GM12878 (cell line): ENCODE measurements around the gene STARD13. TPM values are rescaled to one million over a fixed set of nuclear protein-coding genes. Genes with fewer than 3 reads are reported as not detected.

Experiments used
- ATAC-seq: fragments of 200-7000 bp; cut with Tn5 transposase; 3 replicates; pipeline ENCODE4 v1.9.1; 2020; ENCODE audit warnings: mild to moderate bottlenecking, moderate library complexity
- BruUV-seq: library from RNA; stranded (reverse); fragments of 400-500 nt; replicated peaks from 2 replicates; lab custom pipeline; 2021; lab: Mats Ljungman, UMichigan
- CTCF ChIA-PET: fragments of 300-600 bp; sonication (Branson Sonifier 250); formaldehyde crosslinking; extraction: SDS; loops from one replicate; lab custom pipeline; 2021; ENCODE audit warnings: inconsistent platforms; lab: Yijun Ruan, JAX
- POLR2A ChIA-PET: fragments of 350-600 bp; formaldehyde crosslinking; extraction: SDS; loops from one replicate; lab custom pipeline; 2021; ENCODE audit warnings: inconsistent platforms; lab: Charles Lee
- RAD21 ChIA-PET: fragments of 300-600 bp; sonication (Branson Sonifier 250); formaldehyde crosslinking; loops from one replicate; lab custom pipeline; 2023; ENCODE audit warnings: antibody characterized with exemption; ENCODE audit not compliant: unreplicated experiment; lab: Charles Lee
- SMC1A ChIA-PET: fragments of 300-600 bp; sonication (Branson Sonifier 250); formaldehyde crosslinking; loops from one replicate; lab custom pipeline; 2023; ENCODE audit not compliant: unreplicated experiment, uncharacterized antibody; lab: Charles Lee
- DNase-seq: peaks from one replicate; pipeline ENCODE4 v3.0.0-alpha.2; 2011; ENCODE audit warnings: low read depth, low spot score
- FAIRE-seq: peaks from 3 replicates; lab custom pipeline; 2011; peaks lifted over from hg19 to GRCh38; lab: Jason Lieb, UNC
- H2AFZ ChIP-seq: 2 replicates; pipeline ENCODE4 v1.6.0; 2011; ENCODE audit warnings: low read depth, low read length, control low read depth; ENCODE audit not compliant: control insufficient read depth
- H3K27ac ChIP-seq: 2 replicates; pipeline ENCODE4 v1.5.1; 2011; ENCODE audit warnings: control low read depth; ENCODE audit not compliant: control insufficient read depth, insufficient read depth
- H3K27me3 ChIP-seq, 2 experiments: replicated peaks in 1 of 2; 2 replicates each; pipeline versions ENCODE4 v1.6.0 to v1.6.1; 2011; ENCODE audit warnings: low read length in 1 of 2; ENCODE audit not compliant: control insufficient read depth in 2 of 2, insufficient read depth in 2 of 2
- H3K36me3 ChIP-seq, 2 experiments: 2 replicates each; pipeline ENCODE4 v1.5.1; 2011; ENCODE audit warnings: low read length in 1 of 2; ENCODE audit not compliant: control insufficient read depth in 2 of 2, insufficient read depth in 2 of 2
- H3K4me1 ChIP-seq: 2 replicates; pipeline ENCODE4 v1.6.1; 2011; ENCODE audit warnings: mild to moderate bottlenecking, low read length, moderate library complexity, mixed read lengths; ENCODE audit not compliant: control insufficient read depth, insufficient read depth
- H3K4me2 ChIP-seq: 2 replicates; pipeline ENCODE4 v1.6.0; 2011; ENCODE audit warnings: control low read depth; ENCODE audit not compliant: control insufficient read depth, insufficient read depth
- H3K4me3 ChIP-seq: fragments of 200-600 bp; sonication (generic); 2 replicates; pipeline ENCODE4 v1.5.1; 2016
- H3K79me2 ChIP-seq: 2 replicates; pipeline ENCODE4 v1.6.0; 2011; ENCODE audit warnings: low read length; ENCODE audit not compliant: control insufficient read depth, insufficient read depth
- H3K9ac ChIP-seq: 2 replicates; pipeline ENCODE4 v1.8.0; 2011; ENCODE audit warnings: low read length, control low read depth, mixed read lengths; ENCODE audit not compliant: control insufficient read depth, insufficient read depth
- H3K9me3 ChIP-seq: replicated peaks from 3 replicates; pipeline ENCODE4 v1.5.1; 2011; ENCODE audit warnings: mild to moderate bottlenecking, low read length; ENCODE audit not compliant: control insufficient read depth, insufficient read depth
- H4K20me1 ChIP-seq: 2 replicates; pipeline ENCODE4 v1.6.0; 2011; ENCODE audit not compliant: control insufficient read depth, insufficient read depth
- DPF2 ChIP-seq: fragments of 450-650 bp; IDR thresholded peaks from 2 replicates; pipeline ENCODE4 v1.6.1; 2017; ENCODE audit warnings: mild to moderate bottlenecking
- FOS ChIP-seq: IDR thresholded peaks from 3 replicates; pipeline ENCODE4 v1.6.1; 2011; ENCODE audit warnings: borderline replicate concordance; ENCODE audit not compliant: insufficient read length; ENCODE audit errors: extremely low read depth
- JUNB ChIP-seq: IDR thresholded peaks from 2 replicates; pipeline ENCODE4 v1.6.1; 2016; ENCODE audit warnings: antibody characterized with exemption, mild to moderate bottlenecking
- MAX ChIP-seq: IDR thresholded peaks from 2 replicates; pipeline ENCODE4 v1.6.1; 2012; ENCODE audit warnings: low read depth, low read length, improper control_type of control experiment
- PKNOX1 ChIP-seq: fragments of 450-650 bp; IDR thresholded peaks from 2 replicates; pipeline ENCODE4 v1.6.1; 2016; ENCODE audit warnings: mild to moderate bottlenecking
- PML ChIP-seq: IDR thresholded peaks from 2 replicates; pipeline ENCODE4 v1.6.1; 2012; ENCODE audit warnings: low read length, inconsistent platforms
- POLR2AphosphoS5 ChIP-seq: IDR thresholded peaks from 2 replicates; pipeline ENCODE4 v1.6.1; 2011; ENCODE audit warnings: mild to moderate bottlenecking, low read length, inconsistent platforms
- RAD21 ChIP-seq: IDR thresholded peaks from 2 replicates; pipeline ENCODE4 v1.6.1; 2011; ENCODE audit warnings: mild to moderate bottlenecking, low read depth, low read length, moderate library complexity; ENCODE audit not compliant: insufficient read depth
- RELB ChIP-seq: fragments of 450-650 bp; IDR thresholded peaks from 2 replicates; pipeline ENCODE4 v1.6.1; 2017; ENCODE audit warnings: low read depth, mild to moderate bottlenecking, moderate library complexity
- RUNX3 ChIP-seq: IDR thresholded peaks from 2 replicates; pipeline ENCODE4 v1.6.1; 2012; ENCODE audit warnings: low read length, inconsistent platforms
- SIN3A ChIP-seq: IDR thresholded peaks from 2 replicates; pipeline ENCODE4 v1.6.1; 2012; ENCODE audit warnings: low read depth, low read length, improper control_type of control experiment
- SREBF2 ChIP-seq: IDR thresholded peaks from 2 replicates; pipeline ENCODE4 v1.6.1; 2012; ENCODE audit warnings: mild to moderate bottlenecking, low read length
- TCF7 ChIP-seq: IDR thresholded peaks from 2 replicates; pipeline ENCODE4 v1.6.1; 2014; ENCODE audit warnings: antibody characterized with exemption, borderline replicate concordance
- ZBED1 ChIP-seq: IDR thresholded peaks from 2 replicates; pipeline ENCODE4 v1.6.1; 2016; ENCODE audit warnings: borderline replicate concordance
- ZNF217 ChIP-seq: fragments of 450-650 bp; IDR thresholded peaks from 2 replicates; pipeline ENCODE4 v1.6.1; 2017; ENCODE audit warnings: antibody characterized with exemption, mild to moderate bottlenecking
- ZSCAN29 ChIP-seq: fragments of 450-650 bp; IDR thresholded peaks from 2 replicates; pipeline ENCODE4 v1.6.1; 2017; ENCODE audit warnings: mild to moderate bottlenecking, moderate library complexity
- WGBS: methylation state at CpG from one replicate; pipeline ENCODE4 v1.1.6; 2016; ENCODE audit warnings: low lambda C conversion rate; ENCODE audit not compliant: insufficient replicate concordance, insufficient coverage; ENCODE audit errors: missing lambda C conversion rate; 5-methylcytosine and 5-hydroxymethylcytosine counted together
- in situ Hi-C: fragments of 300-500 bp; cut with MboI; formaldehyde crosslinking; loops from 9 replicates; pipeline ENCODE4 v1.14.3; 2018; ENCODE audit warnings: mixed read lengths
- intact Hi-C: fragments of 100-400 bp; cut with micrococcal nuclease; formaldehyde crosslinking; loops from one replicate; pipeline ENCODE4 v1.14.2; 2022; ENCODE audit not compliant: unreplicated experiment
- polyA plus RNA-seq, 11 experiments: library from polyadenylated mRNA; depleted of rRNA in 4 of 11; unstranded in 6 of 11; stranded (reverse) in 5 of 11; fragments of >200 nt; fragmentation: Nextera tagmentation in 4 of 11; fragmentation: Illumina TruSeq in 1 of 11; extraction: Ambion mirVana in 4 of 11; extraction: Trizol in 1 of 11; gene quantifications; 1 replicate in 1 of 11; 2 replicates in 10 of 11; pipeline versions ENCODE4 v1.2.1 to v1.2.3, GENCODE V29; 2011 to 2016; ENCODE audit warnings: inconsistent platforms in 2 of 11, missing spikeins in 2 of 11, low read depth in 1 of 11
- total RNA-seq, 4 experiments: library from RNA; depleted of rRNA in 3 of 4; stranded (reverse); fragments of >200 nt in 3 of 4; fragmentation: Illumina TruSeq in 1 of 4; extraction: Trizol in 1 of 4; gene quantifications; 2 replicates each; pipeline versions ENCODE4 v1.2.1 to v1.2.3, GENCODE V29; 2013 to 2021
- TF ChIP-seq, protein P1 (sequence below): fragments of 450-650 bp; IDR thresholded peaks from 2 replicates; pipeline ENCODE4 v1.6.1; 2016; ENCODE audit warnings: mild to moderate bottlenecking, moderate library complexity, borderline replicate concordance

Gene STARD13
- total and polyA plus RNA-seq, 10 of the 15 experiments (the other 5 are each of a cell fraction or from before 2014, with no cell fraction given): 4.0 to 41.6 (median 10.1) TPM

GRCh38 chr13:33169273-33169980 is 116.1 kb downstream of the STARD13 start:
- intact Hi-C loops (no loop called here), in situ Hi-C loops (no loop called here)
- no peak for FAIRE-seq

More at GRCh38 chr13:33169273-33169980, 116.1 kb downstream of the STARD13 start:
- no peak for DNase-seq
- ChIA-PET CTCF (interaction anchor here (1.1 to 1.5 kb wide), 3 partner anchors 15 to 367 kb away, joined by 3 to 4 read pairs (median 4); no protein-coding TSS in a partner anchor), RAD21 (interaction anchor here (1.0 kb wide), 1 partner anchor 13 kb away, joined by 3 read pairs; no protein-coding TSS in a partner anchor), POLR2A (interaction anchor here (0.5 to 1.9 kb wide), 3 partner anchors 11 to 48 kb away, joined by 3 to 5 read pairs (median 4); no protein-coding TSS in a partner anchor), SMC1A (interaction anchor here (1.0 to 1.8 kb wide), 10 partner anchors 11 to 121 kb away, joined by 3 to 7 read pairs (median 4); no protein-coding TSS in a partner anchor)
- H4K20me1 ChIP-seq: no peaks in the 10 kb centered on the region
- no peaks in the 10 kb centered on the region for H3K27me3 ChIP-seq
- WGBS: 70% methylated on average over 6 of the region's 6 CpGs
- H3K27ac ChIP-seq: no peak overlapping the region
- BruUV-seq: no TSS peak
- no peak overlapping the region for H2AFZ ChIP-seq
- no peak overlapping the region for H3K4me2 ChIP-seq
- H3K4me1 ChIP-seq: no peaks in the 10 kb centered on the region
- no peak for ATAC-seq
- H3K36me3 ChIP-seq: peaks cover 4 to 7% of the 10 kb centered on the region in 2 experiments; a peak in 3 of 4 replicates
- no peaks in the 10 kb centered on the region for H3K79me2 ChIP-seq
- H3K9me3 ChIP-seq: no peaks in the 10 kb centered on the region; the same call in 2 of the 3 replicates
- H3K4me3 ChIP-seq: no peak overlapping the region
- no peak overlapping the region for H3K9ac ChIP-seq
- TF ChIP-seq ZNF217: no peak
- no peak for TF ChIP-seq FOS
- no peak for TF ChIP-seq MAX
- TF ChIP-seq, protein P1, sequence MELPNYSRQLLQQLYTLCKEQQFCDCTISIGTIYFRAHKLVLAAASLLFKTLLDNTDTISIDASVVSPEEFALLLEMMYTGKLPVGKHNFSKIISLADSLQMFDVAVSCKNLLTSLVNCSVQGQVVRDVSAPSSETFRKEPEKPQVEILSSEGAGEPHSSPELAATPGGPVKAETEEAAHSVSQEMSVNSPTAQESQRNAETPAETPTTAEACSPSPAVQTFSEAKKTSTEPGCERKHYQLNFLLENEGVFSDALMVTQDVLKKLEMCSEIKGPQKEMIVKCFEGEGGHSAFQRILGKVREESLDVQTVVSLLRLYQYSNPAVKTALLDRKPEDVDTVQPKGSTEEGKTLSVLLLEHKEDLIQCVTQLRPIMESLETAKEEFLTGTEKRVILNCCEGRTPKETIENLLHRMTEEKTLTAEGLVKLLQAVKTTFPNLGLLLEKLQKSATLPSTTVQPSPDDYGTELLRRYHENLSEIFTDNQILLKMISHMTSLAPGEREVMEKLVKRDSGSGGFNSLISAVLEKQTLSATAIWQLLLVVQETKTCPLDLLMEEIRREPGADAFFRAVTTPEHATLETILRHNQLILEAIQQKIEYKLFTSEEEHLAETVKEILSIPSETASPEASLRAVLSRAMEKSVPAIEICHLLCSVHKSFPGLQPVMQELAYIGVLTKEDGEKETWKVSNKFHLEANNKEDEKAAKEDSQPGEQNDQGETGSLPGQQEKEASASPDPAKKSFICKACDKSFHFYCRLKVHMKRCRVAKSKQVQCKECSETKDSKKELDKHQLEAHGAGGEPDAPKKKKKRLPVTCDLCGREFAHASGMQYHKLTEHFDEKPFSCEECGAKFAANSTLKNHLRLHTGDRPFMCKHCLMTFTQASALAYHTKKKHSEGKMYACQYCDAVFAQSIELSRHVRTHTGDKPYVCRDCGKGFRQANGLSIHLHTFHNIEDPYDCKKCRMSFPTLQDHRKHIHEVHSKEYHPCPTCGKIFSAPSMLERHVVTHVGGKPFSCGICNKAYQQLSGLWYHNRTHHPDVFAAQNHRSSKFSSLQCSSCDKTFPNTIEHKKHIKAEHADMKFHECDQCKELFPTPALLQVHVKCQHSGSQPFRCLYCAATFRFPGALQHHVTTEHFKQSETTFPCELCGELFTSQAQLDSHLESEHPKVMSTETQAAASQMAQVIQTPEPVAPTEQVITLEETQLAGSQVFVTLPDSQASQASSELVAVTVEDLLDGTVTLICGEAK: no peak
- TF ChIP-seq POLR2AphosphoS5: no peak
- no peak for TF ChIP-seq SREBF2
- no peak for TF ChIP-seq RAD21
- no peak for TF ChIP-seq TCF7
- TF ChIP-seq SIN3A: no peak
- no peak for TF ChIP-seq ZBED1
- TF ChIP-seq RUNX3: no peak
- TF ChIP-seq JUNB: no peak
- TF ChIP-seq PKNOX1: no peak
- TF ChIP-seq RELB: no peak
- TF ChIP-seq PML: no peak
- TF ChIP-seq ZSCAN29: no peak
- no peak for TF ChIP-seq DPF2
